Measurements from ENCODE around the gene PDE3B. TPM values are rescaled to one million over a fixed set of nuclear protein-coding genes. Genes with fewer than 3 reads are reported as not detected.

Gene PDE3B
- total and polyA plus RNA-seq, 2 of the 4 experiments (the other 2 are of a cell fraction) = 0.21 to 1.3 TPM

GRCh38 chr11:14755140-14755539 lies 111.5 kb downstream of the PDE3B start:
- DNase-seq (no peak), ATAC-seq (ENCODE audit: low read depth) (no peak)
- in situ Hi-C loops (cut with MboI; ENCODE audit: low sequenced_read_pairs) = no loop called here
- Histone ChIP-seq H3K9me3 (ENCODE audit: control insufficient read depth, insufficient read depth, low read length) (no peaks in the 10 kb centered on the region), H2AFZ (replicated peaks; ENCODE audit: low read length, poor library complexity) (no peak overlapping the region), H2AK5ac (ENCODE audit: low read depth, low read length) (no peak overlapping the region), H3K9me1 (ENCODE audit: insufficient read depth, low read length) (no peaks in the 10 kb centered on the region), H2BK5ac (ENCODE audit: low read depth, low read length, poor library complexity, severe bottlenecking) (no peak overlapping the region), H3K9ac (ENCODE audit: low read depth, low read length) (no peak overlapping the region), H3K18ac (ENCODE audit: low read depth, low read length) (no peak overlapping the region), H2BK20ac (ENCODE audit: low read depth, low read length) (no peak overlapping the region), H3K79me1 (ENCODE audit: low read depth in 1 of 2, low read length in 2 of 2) (no peaks in the 10 kb centered on the region), H3K27ac (ENCODE audit: insufficient read depth, low read length) (no peak overlapping the region), H3K4me1 (ENCODE audit: control insufficient read depth, insufficient read depth, low read length) (no peaks in the 10 kb centered on the region), H2AK9ac (replicated peaks; ENCODE audit: low read depth, low read length, poor library complexity) (no peak overlapping the region), H2BK120ac (ENCODE audit: low read depth, low read length) (no peak overlapping the region), H4K20me1 (ENCODE audit: insufficient read depth, low read length) (no peaks in the 10 kb centered on the region), H3K14ac (replicated peaks; ENCODE audit: low read depth, low read length) (no peak overlapping the region), H3K23ac (ENCODE audit: low read depth, low read length) (no peak overlapping the region), H4K91ac (ENCODE audit: insufficient read depth, low read depth, low read length) (no peak overlapping the region), H4K8ac (ENCODE audit: low read depth in 2 of 2, low read length in 2 of 2) (no peak overlapping the region), H3K56ac (ENCODE audit: extremely low read depth, insufficient read depth, low read length) (no peak overlapping the region), H3K4me3 (ENCODE audit: insufficient read depth, low read depth, low read length) (no peak overlapping the region), H2BK15ac (ENCODE audit: low read depth, low read length) (no peak overlapping the region), H4K5ac (ENCODE audit: low read depth, low read length) (no peak overlapping the region), H3K27me3 (ENCODE audit: control insufficient read depth, insufficient read depth, low read length) (no peaks in the 10 kb centered on the region), H3K4me2 (ENCODE audit: low read depth, low read length) (no peak overlapping the region), H3K4ac (ENCODE audit: low read depth, low read length) (no peak overlapping the region), H3K36me3 (ENCODE audit: control insufficient read depth, insufficient read depth, low read length) (no peaks in the 10 kb centered on the region)
- ChIA-PET POLR2A (ENCODE audit: unreplicated experiment) (no interaction called here), CTCF (no interaction called here)
- intact Hi-C loops (cut with micrococcal nuclease) = no loop called here
- BruUV-seq (replicated peaks) = no TSS peak
- TF ChIP-seq POLR2A (IDR thresholded peaks at IDR 0.05; ENCODE audit: low read depth, low read length) (no peak), BHLHE40 (IDR thresholded peaks at IDR 0.05; ENCODE audit: low read depth, low read length) (no peak), NFE2L2 (IDR thresholded peaks at IDR 0.05; ENCODE audit: low read depth, low read length) (no peak), SMC3 (IDR thresholded peaks at IDR 0.05; ENCODE audit: low read depth, low read length) (no peak), MXI1 (IDR thresholded peaks at IDR 0.05; ENCODE audit: borderline replicate concordance, low read depth, low read length) (no peak), CEBPB (IDR thresholded peaks at IDR 0.05; ENCODE audit: low read depth, low read length) (no peak), RFX5 (IDR thresholded peaks at IDR 0.05; ENCODE audit: low read depth, low read length) (no peak), RAD21 (IDR thresholded peaks at IDR 0.05; ENCODE audit: low read length) (no peak)
- WGBS, 2 experiments (ENCODE audit: extremely low coverage in 2 of 2, insufficient read length in 1 of 2) = no CpG with 5 or more reads among the region's 3 CpGs
- dilution Hi-C loops (cut with HindIII; ENCODE audit: low sequenced_read_pairs, unreplicated experiment) = no loop called here

Data from IMR-90 (cell line).